GM21360 (cell line): ENCODE results near the gene CLEC16A.
"Not testable (repeated sequence)": the region's sequence is repeated elsewhere in the genome, so short reads cannot be mapped to it uniquely, and the experiment has no call there.

ENCODE experiments used
- ATAC-seq: cut with Tn5 transposase; IDR thresholded peaks from one replicate; pipeline ENCODE4 v1.9.1; 2021; ENCODE audit warnings: mild to moderate bottlenecking, moderate library complexity; ENCODE audit not compliant: unreplicated experiment

Gene CLEC16A

DNA sequence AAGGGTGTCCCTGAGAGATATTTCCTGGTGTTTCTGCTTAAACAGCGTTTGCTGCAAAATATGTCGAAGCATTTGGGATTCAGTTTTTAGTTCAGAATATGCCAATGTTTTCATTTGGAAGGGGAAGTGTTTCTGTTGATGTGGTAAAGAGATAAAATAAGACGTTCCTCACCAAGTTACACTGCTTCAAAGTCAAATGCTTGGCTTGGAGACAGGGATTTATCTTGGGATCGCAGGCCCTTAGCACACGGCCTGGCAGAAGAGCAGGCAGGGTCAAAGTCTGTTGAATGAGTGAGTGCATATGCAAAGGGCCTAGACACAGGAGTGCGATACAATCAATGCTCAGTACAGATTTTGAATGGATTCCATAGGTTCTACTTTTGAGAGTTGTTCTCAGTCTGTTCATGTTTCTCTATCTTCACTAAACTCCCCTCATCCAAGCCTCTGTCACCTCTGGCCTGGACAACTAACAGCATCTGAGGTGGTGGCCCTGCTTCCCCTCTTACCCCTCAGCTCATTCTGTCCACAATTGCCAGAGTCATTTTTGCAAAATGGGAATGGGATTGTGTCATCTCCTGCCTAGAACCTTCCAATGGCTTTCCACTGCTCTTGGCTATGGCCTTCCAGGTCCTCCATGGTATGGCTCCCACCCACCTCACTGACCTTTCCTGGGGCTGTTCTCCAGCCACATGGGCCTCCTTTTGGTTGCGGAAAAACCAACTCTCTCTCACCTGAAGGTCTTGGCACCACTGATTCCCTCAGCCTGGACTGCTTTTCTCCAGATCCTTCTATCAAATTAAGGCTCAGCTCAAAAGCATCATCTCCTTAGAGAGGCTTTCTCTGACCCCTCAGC, 5.3 kb upstream of the CLEC16A start:
- no peak for ATAC-seq

DNA sequence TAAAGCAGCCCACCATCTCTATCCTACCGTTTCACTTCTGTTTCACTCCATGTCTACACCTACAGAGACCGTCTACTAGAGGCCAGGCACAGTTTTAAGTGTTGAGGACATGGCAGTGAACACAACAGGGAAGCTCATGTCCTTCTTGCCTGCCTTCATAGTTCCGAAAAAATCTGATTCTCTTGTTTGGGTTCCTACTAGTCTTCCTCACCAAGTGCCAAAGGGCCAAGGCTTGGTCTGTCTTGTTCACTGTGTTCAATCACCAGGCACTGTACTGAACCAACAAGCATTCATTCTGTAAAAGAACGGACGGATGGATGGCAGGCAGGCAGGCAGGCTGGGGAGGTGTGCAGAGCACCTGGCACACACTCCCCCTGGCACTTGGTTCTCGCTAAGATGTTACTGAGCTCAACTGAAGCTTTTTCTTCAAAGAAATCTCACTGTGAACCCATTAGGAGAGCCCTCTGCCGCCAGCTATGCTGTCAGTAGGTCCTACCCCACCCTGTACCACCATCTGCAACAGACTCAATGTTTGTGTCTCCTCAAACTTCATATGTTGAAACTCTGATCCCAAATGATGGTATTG, 4.6 kb upstream of the CLEC16A start:
- no peak for ATAC-seq

- ATAC-seq = no peak
Observed at GRCh38 chr16:10940501-10941079, 3.8 kb upstream of the CLEC16A start.

DNA sequence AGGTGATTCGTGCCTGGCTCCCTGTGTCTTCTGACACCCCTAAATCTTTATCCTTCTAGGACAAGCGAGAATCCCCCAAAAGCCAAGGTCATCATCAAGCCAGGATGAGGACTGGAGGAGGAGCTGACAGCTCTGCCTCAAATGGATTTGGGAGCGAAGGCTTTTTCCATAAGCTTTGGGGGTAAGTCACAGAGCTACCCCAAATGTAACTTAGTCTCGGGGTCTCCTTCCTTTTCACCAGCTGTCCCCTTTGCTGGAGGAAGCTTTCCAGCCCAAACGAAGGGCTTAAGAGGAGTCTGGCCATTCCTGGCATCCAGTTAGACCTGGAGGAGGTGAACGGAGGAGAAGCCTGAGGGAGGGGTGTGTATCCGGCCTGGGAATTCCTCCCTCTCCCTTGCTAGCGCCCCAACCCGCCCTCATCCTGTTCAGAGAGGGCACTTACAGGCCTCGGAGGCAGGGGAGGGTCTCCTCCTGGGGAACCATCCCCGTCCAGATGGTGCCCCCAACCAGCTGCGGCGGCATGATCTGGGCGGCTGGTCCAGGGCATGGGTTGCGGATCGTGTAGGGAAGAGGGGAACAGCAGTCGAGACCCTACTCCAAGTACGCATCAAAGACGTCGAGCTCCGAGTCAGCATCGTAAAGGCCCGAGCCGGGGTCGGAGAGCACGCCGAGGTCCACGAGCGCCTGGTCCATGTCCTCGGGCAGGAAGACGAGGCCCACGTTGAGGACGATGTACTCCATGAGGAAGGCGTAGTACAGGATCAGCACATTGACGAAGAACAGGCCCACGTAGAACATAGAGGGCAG, 3.0 kb upstream of the CLEC16A start:
- ATAC-seq = no peak

- not testable (repeated sequence) for ATAC-seq
Observed at GRCh38 chr16:10941935-10942351, 2.4 kb upstream of the CLEC16A start.

- peak; percentile 61 for ATAC-seq
Observed at GRCh38 chr16:10942352-10943063, 1.9 kb upstream of the CLEC16A start, which contains the start of gene DEXI. TSS of gene DEXI (minus strand) at chr16:10942468. CDS start at chr16:10942005, 463 bp downstream.

GRCh38 chr16:10943064-10943353, 1.4 kb upstream of the CLEC16A start:
- no peak for ATAC-seq

GRCh38 chr16:10945065-10945787, 862 bp downstream of the CLEC16A start:
- ATAC-seq = no peak

GRCh38 chr16:10946308-10946707, 1.9 kb downstream of the CLEC16A start:
- ATAC-seq = no peak

DNA sequence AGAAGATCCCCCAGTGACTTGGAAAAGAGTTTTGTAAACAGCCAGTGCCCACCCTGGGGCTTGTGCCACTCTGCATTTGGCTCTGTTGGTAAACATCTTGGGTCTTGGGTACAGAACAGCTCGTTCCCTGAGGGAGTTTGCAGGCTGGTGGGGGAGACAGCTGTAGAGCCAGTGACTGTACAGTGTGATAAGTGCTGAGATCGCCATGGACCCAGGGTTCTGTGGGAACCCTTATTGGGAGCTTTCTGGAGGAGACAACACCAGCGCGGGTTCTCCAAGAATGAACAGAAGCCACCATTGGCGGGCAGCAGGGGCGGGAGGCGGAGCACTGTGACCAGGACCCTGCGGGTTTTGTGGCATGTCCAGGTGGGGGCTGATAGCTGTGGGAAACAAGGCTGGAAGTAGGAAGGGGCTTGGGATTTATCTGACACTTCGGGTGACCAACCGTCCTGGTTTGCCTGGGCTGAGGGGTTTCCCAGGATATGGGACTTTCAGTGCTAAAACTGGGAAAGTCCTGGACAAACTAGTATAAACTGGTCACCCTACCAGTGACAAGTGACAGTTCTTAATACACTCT, 2.9 kb downstream of the CLEC16A start:
- no peak for ATAC-seq

DNA sequence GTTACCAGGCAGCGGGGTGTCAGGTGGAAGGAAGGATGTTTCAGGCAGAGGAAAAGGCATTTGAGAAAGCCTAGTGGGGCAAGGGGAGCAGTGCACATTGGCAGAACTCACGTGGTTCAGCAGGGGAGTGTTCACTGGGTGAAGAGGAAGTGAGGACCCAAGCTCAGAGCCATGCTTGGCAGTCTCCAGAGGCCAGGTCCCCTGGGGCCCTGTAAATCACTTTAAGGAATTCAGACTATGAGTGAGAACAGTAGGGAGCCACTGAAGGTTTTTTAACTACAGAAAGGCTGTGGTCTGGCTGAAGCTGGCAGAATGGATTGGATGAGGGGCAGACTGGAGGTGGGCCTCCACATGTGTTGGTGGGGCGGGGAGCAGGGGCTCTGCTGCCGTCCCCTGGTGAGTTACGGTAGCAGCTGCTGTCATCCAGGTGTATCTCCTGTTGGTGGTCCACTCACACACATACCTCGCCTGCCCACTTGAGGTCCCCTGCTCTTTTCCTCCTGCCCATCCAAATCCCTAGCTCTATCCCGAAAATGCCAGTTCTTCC, 5.1 kb downstream of the CLEC16A start:
- ATAC-seq = peak; percentile 77

- no peak for ATAC-seq
Observed at GRCh38 chr16:10950393-10950792, 6.0 kb downstream of the CLEC16A start.

- ATAC-seq = no peak
Observed at GRCh38 chr16:10951026-10951425, 6.7 kb downstream of the CLEC16A start.

DNA sequence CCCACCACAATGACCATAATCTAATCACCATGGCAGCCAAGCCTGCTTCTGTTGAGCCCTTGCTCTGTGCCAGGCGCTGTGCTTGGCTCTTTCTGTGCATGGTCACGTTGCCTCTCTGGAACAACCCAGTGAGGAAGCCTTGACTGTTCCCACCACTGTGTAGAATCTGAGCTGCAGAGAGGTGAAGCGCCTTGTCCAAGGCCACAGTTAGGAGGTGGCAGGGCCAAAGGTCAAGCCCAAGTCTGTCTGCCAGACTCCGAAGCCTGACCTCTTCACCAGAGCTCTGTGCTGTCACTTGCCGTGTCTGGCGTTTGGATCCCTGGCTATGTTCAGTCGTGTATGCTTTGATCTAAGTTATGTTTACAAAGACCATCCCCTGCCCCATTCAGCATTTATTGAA, 10.5 kb downstream of the CLEC16A start:
- no peak for ATAC-seq

- ATAC-seq = no peak
Observed at GRCh38 chr16:10957771-10958482, 13.6 kb downstream of the CLEC16A start.

DNA sequence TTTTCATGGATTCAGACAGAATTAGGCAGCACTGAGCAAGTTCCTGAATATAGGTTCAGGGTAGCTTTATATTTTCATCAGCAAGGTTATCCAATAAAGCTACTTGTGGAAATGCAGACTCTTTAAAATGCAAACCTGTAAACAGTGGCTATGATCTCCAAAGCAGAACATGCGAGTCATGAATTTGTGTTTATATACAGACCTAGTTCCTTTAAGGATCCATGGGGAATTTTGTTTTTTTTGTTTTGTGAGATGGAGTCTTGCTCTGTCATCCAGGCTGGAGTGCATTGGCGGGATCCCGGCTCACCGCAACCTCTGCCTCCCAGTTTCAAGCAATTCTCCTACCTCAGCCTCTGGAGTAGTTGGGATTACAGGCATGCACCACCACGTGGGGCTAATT, 14.8 kb downstream of the CLEC16A start:
- no peak for ATAC-seq

DNA sequence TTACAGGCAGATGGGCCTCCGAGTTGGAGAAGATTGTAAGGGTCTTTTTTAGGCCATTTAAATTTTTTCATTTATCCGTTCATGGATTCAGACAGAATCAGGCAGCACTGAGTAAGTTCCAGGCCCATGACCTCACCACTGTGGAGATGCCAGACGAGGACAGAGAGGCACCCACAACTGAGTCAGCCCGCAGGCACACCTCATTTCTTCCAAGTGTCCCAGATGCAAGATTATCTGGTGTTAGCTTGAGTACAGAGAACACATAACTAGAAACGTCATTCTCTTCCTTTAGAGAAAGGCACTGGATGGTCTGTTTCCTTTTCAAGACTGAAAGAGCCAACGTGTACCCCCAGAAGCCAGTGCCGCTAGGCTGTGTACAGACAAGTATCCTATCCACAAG, 16.9 kb downstream of the CLEC16A start:
- no peak for ATAC-seq

GRCh38 chr16:10964039-10964890, 19.9 kb downstream of the CLEC16A start:
- ATAC-seq = no peak
